GM20431 (cell line): Measurements from ENCODE around the gene NINJ2.

Source experiments
- in situ Hi-C: fragments of 300-500 bp; cut with MseI, MboI; formaldehyde crosslinking; loops from one replicate; pipeline ENCODE4 v1.15.0; 2020; ENCODE audit warnings: low sequenced_read_pairs; ENCODE audit not compliant: unreplicated experiment

NINJ2 gene

GRCh38 chr12:674272-674781, 11.1 kb upstream of the NINJ2 start:
- in situ Hi-C loops = no loop called here

- in situ Hi-C loops = no loop called here
Measured at GRCh38 chr12:673849-674248, 10.6 kb upstream of the NINJ2 start.

- in situ Hi-C loops = no loop called here
Measured at GRCh38 chr12:669576-669945, 6.3 kb upstream of the NINJ2 start.

DNA sequence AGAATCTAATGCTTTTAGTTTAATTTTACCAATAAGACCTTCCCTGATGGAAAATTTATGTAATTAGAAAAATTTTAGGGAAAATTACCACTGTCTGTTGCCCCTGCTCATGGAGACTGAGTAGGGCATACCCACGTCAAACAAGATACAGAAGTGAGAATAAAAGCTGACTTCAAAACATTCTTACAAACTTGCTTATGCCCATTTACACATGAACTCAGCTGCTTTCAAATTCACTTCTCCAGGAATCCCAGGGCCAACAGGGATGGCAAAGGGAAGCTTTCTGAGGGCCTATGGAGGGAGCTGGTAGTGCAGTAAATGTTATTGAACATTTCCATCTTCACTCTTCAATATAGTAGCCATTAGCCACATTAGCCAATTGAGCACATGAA, 4.8 kb upstream of the NINJ2 start:
- in situ Hi-C loops = no loop called here

- in situ Hi-C loops = no loop called here
Measured at GRCh38 chr12:666766-667308, 3.6 kb upstream of the NINJ2 start.

DNA sequence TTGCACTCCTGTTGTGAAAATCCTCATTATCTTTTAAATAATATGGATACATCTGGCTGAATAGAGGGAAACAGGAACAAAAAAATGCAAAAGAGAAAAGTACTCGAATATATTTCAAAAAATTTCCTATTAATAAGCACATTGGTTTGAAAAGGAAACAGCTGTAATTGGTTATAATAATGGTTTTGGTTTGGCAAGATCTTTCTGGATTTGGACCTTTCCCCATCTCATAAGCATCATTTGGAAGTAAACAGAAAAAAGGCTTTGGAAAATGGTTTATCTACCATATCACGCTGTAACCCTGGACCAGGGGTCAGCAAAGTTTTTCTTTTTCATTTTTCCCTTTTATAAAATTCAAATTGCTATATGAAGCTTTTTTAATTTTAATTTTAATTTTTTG, 2.8 kb upstream of the NINJ2 start:
- in situ Hi-C loops = no loop called here

- in situ Hi-C loops = no loop called here
Measured at GRCh38 chr12:664779-665092, 1.5 kb upstream of the NINJ2 start.

GRCh38 chr12:664075-664778, 982 bp upstream of the NINJ2 start:
- in situ Hi-C loops = no loop called here

- in situ Hi-C loops = no loop called here
Measured at GRCh38 chr12:662566-663292, 516 bp downstream of the NINJ2 start.

- in situ Hi-C loops = no loop called here
Measured at GRCh38 chr12:661720-662486, 1.3 kb downstream of the NINJ2 start.

GRCh38 chr12:659090-659683, 4.1 kb downstream of the NINJ2 start:
- in situ Hi-C loops = no loop called here

- in situ Hi-C loops = no loop called here
Measured at GRCh38 chr12:650983-651382, 12.3 kb downstream of the NINJ2 start.

DNA sequence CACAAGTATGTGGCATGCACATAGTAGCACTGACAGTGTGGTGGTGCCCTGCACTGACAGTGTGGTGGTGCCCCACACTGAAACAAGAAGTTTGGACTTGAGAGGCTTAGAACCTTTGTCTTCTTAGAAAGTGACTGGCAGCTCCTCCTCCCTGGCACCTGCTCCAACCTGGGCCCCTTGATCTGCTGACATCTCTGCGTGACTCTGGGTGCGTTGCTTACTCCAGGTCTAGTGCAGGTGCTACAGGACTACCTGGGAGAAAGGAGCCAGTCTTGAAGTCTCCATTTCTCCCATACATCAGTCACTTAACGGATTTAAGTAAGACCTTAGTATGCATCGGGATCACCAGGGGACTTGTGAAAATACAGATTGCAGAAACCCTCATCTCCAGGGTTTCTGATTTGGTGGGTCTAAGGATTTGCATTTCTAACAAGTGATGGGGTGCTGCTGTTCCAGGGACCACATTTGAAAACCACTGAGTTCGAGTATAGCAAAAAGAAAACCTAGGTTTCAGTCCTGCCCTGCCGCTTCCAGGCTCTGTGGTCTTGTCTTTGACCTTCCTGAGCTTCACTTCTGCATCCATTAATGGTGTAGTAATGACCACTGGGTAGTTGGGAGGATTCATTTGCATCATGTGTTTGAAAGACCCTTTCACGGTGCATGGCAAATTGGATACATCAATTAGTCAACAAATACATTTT, 15.7 kb downstream of the NINJ2 start:
- in situ Hi-C loops = no loop called here

- in situ Hi-C loops = no loop called here
Measured at GRCh38 chr12:646442-647384, 16.5 kb downstream of the NINJ2 start.

DNA sequence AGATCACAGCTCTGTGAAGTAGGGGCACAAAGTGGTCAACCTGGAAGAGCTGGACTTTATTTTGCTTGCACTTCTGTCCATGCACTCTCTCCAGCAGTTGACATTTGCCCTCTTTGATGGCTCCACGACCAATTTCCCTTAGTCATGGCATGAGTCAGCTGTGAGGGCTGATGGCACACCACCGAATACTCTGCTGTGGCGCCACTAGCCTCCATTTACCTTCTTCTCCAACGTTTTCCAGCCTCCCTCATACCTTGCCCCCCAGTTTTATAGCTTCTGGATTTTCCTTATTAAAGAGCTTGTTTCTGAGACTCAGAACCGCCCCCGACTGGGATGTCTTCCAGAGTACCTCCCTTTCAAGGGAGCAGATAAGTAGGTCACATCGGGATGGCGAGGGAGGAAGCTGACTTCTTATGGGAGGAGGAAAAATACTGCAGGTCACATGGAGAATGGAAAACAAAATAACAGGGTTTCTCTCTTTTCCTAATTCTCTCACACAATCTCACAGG, 17.6 kb downstream of the NINJ2 start:
- in situ Hi-C loops = no loop called here

- in situ Hi-C loops = no loop called here
Measured at GRCh38 chr12:644818-645552, 18.3 kb downstream of the NINJ2 start.

- in situ Hi-C loops = no loop called here
Measured at GRCh38 chr12:644303-644639, 19.0 kb downstream of the NINJ2 start.
